Lung (tissue), 12 donors: Measurements from ENCODE around the gene PSME4. TPM values are rescaled to one million over a fixed set of nuclear protein-coding genes. Genes with fewer than 3 reads are reported as not detected.

Experiments
- ATAC-seq: fragments of 200-7000 bp; cut with Tn5 transposase; one replicate; pipeline ENCODE4 v1.9.1; 2020; ENCODE audit warnings: moderate number of reproducible peaks; ENCODE audit not compliant: insufficient read depth, low FRiP score
- DNase-seq, 3 donors: peaks; one replicate each; pipeline ENCODE4 v3.0.0-alpha.2; 2013 to 2017
- H3K27ac ChIP-seq, 2 donors: one replicate each; pipeline ENCODE4 v1.5.1; 2013; ENCODE audit warnings: mild to moderate bottlenecking in 2 of 2, moderate library complexity in 2 of 2, control low read depth in 1 of 2, inconsistent platforms in 1 of 2, low read depth in 1 of 2, low read length in 1 of 2
- H3K27me3 ChIP-seq, 3 donors: one replicate each; pipeline ENCODE4 v1.5.1; 2013; ENCODE audit warnings: low read length in 2 of 3; ENCODE audit not compliant: control insufficient read depth in 3 of 3, insufficient read depth in 3 of 3
- H3K36me3 ChIP-seq, 4 donors: one replicate each; pipeline ENCODE4 v1.5.1; 2013; ENCODE audit warnings: low read length in 4 of 4, mild to moderate bottlenecking in 1 of 4, moderate library complexity in 1 of 4; ENCODE audit not compliant: control insufficient read depth in 4 of 4, insufficient read depth in 4 of 4
- H3K4me1 ChIP-seq, 5 donors: one replicate each; pipeline ENCODE4 v1.5.1; 2013; ENCODE audit warnings: low read length in 5 of 5, mild to moderate bottlenecking in 2 of 5, moderate library complexity in 1 of 5; ENCODE audit not compliant: control insufficient read depth in 5 of 5, insufficient read depth in 5 of 5
- H3K4me3 ChIP-seq: one replicate; pipeline ENCODE4 v1.5.1; 2013; ENCODE audit warnings: mild to moderate bottlenecking, control low read depth, moderate library complexity
- H3K9ac ChIP-seq, 2 donors: one replicate each; pipeline ENCODE4 v1.5.1; 2013; ENCODE audit warnings: low read length in 2 of 2, control low read depth in 1 of 2; ENCODE audit not compliant: insufficient read depth in 1 of 2
- H3K9me3 ChIP-seq, 4 donors: one replicate each; pipeline ENCODE4 v1.5.1; 2013; ENCODE audit warnings: low read length in 3 of 4, mild to moderate bottlenecking in 1 of 4, moderate library complexity in 1 of 4; ENCODE audit not compliant: control insufficient read depth in 4 of 4, insufficient read depth in 3 of 4
- WGBS, 2 donors: extraction: QIAGEN DNeasy Blood & Tissue Kit; methylation state at CpG; one replicate each; pipeline ENCODE4 v1.1.7; 2013; 5-methylcytosine and 5-hydroxymethylcytosine counted together
- polyA plus RNA-seq, 2 donors: library from polyadenylated mRNA; stranded (reverse); fragments of 200-250 nt; gene quantifications; one replicate each; pipeline ENCODE4 v1.2.1, GENCODE V29; 2013
- total RNA-seq, 2 donors: library from RNA; depleted of rRNA in 1 of 2; stranded (reverse); fragments of >200 nt in 1 of 2; gene quantifications; one replicate each; pipeline ENCODE4 v1.2.1, GENCODE V29; 2014 to 2021
- TF ChIP-seq, protein P1 (sequence below): IDR thresholded peaks from 2 replicates; pipeline ENCODE4 v1.5.1; 2012; ENCODE audit warnings: mild to moderate bottlenecking; ENCODE audit errors: control extremely low read depth, extremely low read depth
- donor health status: control.
- donor health status: control.
- donor health status: Bipolar disorder and iron deficiency.
- donor health status: healthy.
- donor health status: DM: yes; HTN: yes; CAD: no.

The PSME4 gene
- total and polyA plus RNA-seq, 4 donors = 20.8 to 72.5 (median 44.9) TPM

DNA sequence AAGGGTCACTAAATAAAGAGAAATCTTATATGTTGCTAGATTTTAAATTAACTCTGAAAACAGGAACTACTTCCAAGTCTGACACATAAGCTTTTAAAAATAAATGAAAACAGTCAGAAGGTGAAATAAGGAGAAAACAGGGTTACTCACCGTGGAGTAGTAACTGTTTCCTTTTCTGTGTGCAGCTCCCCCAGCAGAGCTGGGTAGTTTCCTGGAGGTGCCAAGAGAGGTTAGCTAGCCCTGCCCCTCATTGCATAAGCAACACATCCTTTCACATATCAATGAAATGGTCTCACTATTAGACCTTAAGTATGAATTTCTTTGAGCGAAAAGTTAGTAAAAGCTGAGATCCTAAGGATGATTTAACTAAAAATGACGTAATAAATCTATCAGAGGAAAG, 57.1 kb downstream of the PSME4 start:
- WGBS, 2 donors = 42 to 71% methylated on average over 3 of the region's 3 CpGs
- ATAC-seq = no peak
- Histone ChIP-seq H3K4me1 (no peaks in the 10 kb centered on the region), H3K9ac (no peak overlapping the region), H3K27me3 (no peaks in the 10 kb centered on the region), H3K9me3 (no peaks in the 10 kb centered on the region), H3K27ac (no peak overlapping the region), H3K4me3 (no peak overlapping the region), H3K36me3 (peaks cover 5 to 16% (median 10%) of the 10 kb centered on the region in 4 donors)
- DNase-seq = no peak
- TF ChIP-seq, protein P1, sequence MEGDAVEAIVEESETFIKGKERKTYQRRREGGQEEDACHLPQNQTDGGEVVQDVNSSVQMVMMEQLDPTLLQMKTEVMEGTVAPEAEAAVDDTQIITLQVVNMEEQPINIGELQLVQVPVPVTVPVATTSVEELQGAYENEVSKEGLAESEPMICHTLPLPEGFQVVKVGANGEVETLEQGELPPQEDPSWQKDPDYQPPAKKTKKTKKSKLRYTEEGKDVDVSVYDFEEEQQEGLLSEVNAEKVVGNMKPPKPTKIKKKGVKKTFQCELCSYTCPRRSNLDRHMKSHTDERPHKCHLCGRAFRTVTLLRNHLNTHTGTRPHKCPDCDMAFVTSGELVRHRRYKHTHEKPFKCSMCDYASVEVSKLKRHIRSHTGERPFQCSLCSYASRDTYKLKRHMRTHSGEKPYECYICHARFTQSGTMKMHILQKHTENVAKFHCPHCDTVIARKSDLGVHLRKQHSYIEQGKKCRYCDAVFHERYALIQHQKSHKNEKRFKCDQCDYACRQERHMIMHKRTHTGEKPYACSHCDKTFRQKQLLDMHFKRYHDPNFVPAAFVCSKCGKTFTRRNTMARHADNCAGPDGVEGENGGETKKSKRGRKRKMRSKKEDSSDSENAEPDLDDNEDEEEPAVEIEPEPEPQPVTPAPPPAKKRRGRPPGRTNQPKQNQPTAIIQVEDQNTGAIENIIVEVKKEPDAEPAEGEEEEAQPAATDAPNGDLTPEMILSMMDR = no peak

DNA sequence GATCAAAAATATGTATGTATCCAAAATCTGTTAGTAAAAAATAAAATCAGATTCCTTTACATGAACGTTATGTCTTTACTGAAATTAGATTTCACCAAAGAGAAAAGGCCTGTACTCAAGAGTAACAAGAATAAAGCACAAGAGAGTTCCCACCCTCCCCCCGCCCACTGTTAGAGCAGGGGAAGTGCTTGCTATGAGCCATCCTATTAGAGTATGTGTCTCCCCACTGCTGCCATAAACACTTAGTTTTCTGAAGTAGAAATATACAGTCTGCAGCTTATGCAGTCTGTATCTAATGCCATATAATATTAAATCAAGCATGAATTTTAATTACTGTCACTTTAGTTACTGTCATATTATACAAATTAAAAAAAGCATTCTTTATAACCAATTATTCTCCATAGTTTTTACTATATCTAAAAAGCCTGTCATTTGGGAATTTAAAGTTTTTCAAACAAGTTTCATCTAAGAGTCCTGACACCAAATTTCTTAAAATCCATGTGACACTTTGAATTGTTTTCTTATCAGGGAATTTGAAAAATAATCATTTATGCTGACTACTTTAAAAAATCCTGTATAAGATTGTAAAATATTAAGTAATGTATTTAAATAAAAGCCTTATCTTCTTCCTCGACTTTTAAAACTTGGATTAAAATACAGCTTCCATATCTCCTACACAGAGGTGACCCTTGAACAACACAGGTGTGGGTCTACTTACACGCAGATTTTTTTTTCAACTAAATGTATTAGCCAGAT, 59.2 kb downstream of the PSME4 start:
- H3K36me3 ChIP-seq = peaks cover 3 to 26% (median 13%) of the 10 kb centered on the region in 4 donors
- no peaks in the 10 kb centered on the region for H3K9me3 ChIP-seq
- H3K27me3 ChIP-seq = no peaks in the 10 kb centered on the region
- H3K27ac ChIP-seq = no peak overlapping the region
- WGBS, 2 donors = 89 to 96% methylated on average over 4 of the region's 4 CpGs
- ATAC-seq = no peak
- TF ChIP-seq, protein P1 = no peak
- no peaks in the 10 kb centered on the region for H3K4me1 ChIP-seq
- H3K9ac ChIP-seq = no peak overlapping the region
- H3K4me3 ChIP-seq = no peak overlapping the region
- no peak for DNase-seq

DNA sequence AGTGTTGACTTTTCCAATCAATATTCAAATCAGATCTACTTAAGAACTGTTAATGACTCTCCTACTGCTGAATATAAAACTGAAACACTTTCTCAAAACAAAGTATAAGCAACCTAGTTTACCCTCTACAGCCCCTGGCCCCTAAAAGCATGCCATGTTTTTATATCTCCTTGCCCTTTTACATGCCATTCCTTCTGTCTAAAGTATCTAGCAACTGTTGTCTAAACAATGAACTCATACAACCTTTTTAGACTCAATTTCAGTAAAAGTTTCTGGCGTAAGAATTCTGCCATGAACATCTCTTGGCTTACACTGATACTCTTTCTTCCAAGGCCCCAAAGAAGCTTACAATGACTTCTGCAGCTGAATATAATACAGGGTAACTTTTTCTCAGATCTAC, 63.2 kb downstream of the PSME4 start:
- no peak for ATAC-seq
- H3K9me3 ChIP-seq = no peaks in the 10 kb centered on the region
- TF ChIP-seq, protein P1 = no peak
- no peak overlapping the region for H3K27ac ChIP-seq
- H3K27me3 ChIP-seq = no peaks in the 10 kb centered on the region
- no peak overlapping the region for H3K4me3 ChIP-seq
- no peak for DNase-seq
- no peaks in the 10 kb centered on the region for H3K4me1 ChIP-seq
- no peak overlapping the region for H3K9ac ChIP-seq
- WGBS, 2 donors = 89 to 92% methylated on average over 1 of the region's 1 CpG
- H3K36me3 ChIP-seq = peaks cover 9 to 29% (median 24%) of the 10 kb centered on the region in 4 donors
